GM03348 (cell line): ENCODE results near the gene CCDC27.

ENCODE experiments used
- DNase-seq: peaks from one replicate; pipeline ENCODE4 v3.0.0; 2012; ENCODE audit warnings: low spot score

Gene CCDC27

GRCh38 chr1:3718764-3719163 is 33.5 kb upstream of the CCDC27 start:
- no peak for DNase-seq

GRCh38 chr1:3721955-3722465 is 30.2 kb upstream of the CCDC27 start:
- DNase-seq = no peak

- no peak for DNase-seq
These were observed 29.4 kb upstream of the CCDC27 start for GRCh38 chr1:3722846-3723245.

GRCh38 chr1:3724416-3725030 is 27.7 kb upstream of the CCDC27 start:
- DNase-seq = peak; percentile 85

GRCh38 chr1:3725366-3725765 is 26.9 kb upstream of the CCDC27 start:
- no peak for DNase-seq

GRCh38 chr1:3727042-3727824 is 25.0 kb upstream of the CCDC27 start:
- DNase-seq = peak; percentile 72

GRCh38 chr1:3727825-3728776 is 24.1 kb upstream of the CCDC27 start:
- DNase-seq = no peak

GRCh38 chr1:3729594-3730542 is 22.4 kb upstream of the CCDC27 start:
- no peak for DNase-seq

GRCh38 chr1:3730543-3731247 is 21.6 kb upstream of the CCDC27 start:
- DNase-seq = no peak

GRCh38 chr1:3731583-3732433 is 20.4 kb upstream of the CCDC27 start:
- no peak for DNase-seq

GRCh38 chr1:3732434-3733093 is 19.7 kb upstream of the CCDC27 start:
- no peak for DNase-seq

- no peak for DNase-seq
These were observed 19.0 kb upstream of the CCDC27 start for GRCh38 chr1:3733094-3733882.

- no peak for DNase-seq
These were observed 18.2 kb upstream of the CCDC27 start for GRCh38 chr1:3733883-3734589.

- no peak for DNase-seq
These were observed 17.6 kb upstream of the CCDC27 start for GRCh38 chr1:3734602-3735001.

- DNase-seq = no peak
These were observed 17.1 kb upstream of the CCDC27 start for GRCh38 chr1:3735027-3735681.

- DNase-seq = no peak
These were observed 16.6 kb upstream of the CCDC27 start for GRCh38 chr1:3735688-3736087.

GRCh38 chr1:3736131-3736561 is 16.1 kb upstream of the CCDC27 start:
- no peak for DNase-seq
